Measurements from ENCODE around the gene HDC. TPM values are rescaled to one million over a fixed set of nuclear protein-coding genes. Genes with fewer than 3 reads are reported as not detected.

HDC gene
- polyA plus RNA-seq, 1 of the 3 experiments (the other 2 are of a cell fraction) = not detected

GRCh38 chr15:50238255-50238654 lies 27.3 kb downstream of the HDC start:
- no peaks in the 10 kb centered on the region for H3F3A ChIP-seq (replicated peaks; ENCODE audit: insufficient read depth)
- H3K4me2 ChIP-seq = no peak overlapping the region
- ChIA-PET POLR2A (no interaction called here), CTCF (no interaction called here)
- no peaks in the 10 kb centered on the region for H3K9me3 ChIP-seq
- H3K36me3 ChIP-seq (replicated peaks in 1 of 2; ENCODE audit: control insufficient read depth in 1 of 2, insufficient read depth in 2 of 2, low read length in 1 of 2) = no peaks in the 10 kb centered on the region
- no peaks in the 10 kb centered on the region for H3K27me3 ChIP-seq (ENCODE audit: insufficient read depth)
- H3K4me1 ChIP-seq (ENCODE audit: control insufficient read depth in 1 of 2, insufficient read depth in 2 of 2, low read depth in 1 of 2, low read length in 1 of 2) = no peaks in the 10 kb centered on the region
- no peaks in the 10 kb centered on the region for H4K20me1 ChIP-seq (ENCODE audit: insufficient read depth)
- H3K9me2 ChIP-seq = no peaks in the 10 kb centered on the region
- H3K79me2 ChIP-seq (ENCODE audit: insufficient read depth) = no peaks in the 10 kb centered on the region
- H3K4me3 ChIP-seq (ENCODE audit: low read depth in 2 of 2, low read length in 1 of 2) = no peak overlapping the region
- WGBS (ENCODE audit: low lambda C conversion rate) = 67% methylated on average over 2 of the region's 2 CpGs
- no peak overlapping the region for H3K27ac ChIP-seq (ENCODE audit: low read depth in 2 of 2, low read length in 1 of 2)
- no peak for DNase-seq
- H2AFZ ChIP-seq (ENCODE audit: low read depth) = no peak overlapping the region
- TF ChIP-seq EZH2phosphoT487 (IDR thresholded peaks at IDR 0.05; ENCODE audit: borderline replicate concordance, low read depth) (no peak), NFIC (IDR thresholded peaks at IDR 0.05; ENCODE audit: borderline replicate concordance) (no peak), MXI1 (IDR thresholded peaks at IDR 0.05; ENCODE audit: low read depth, low read length) (no peak), EP300 (IDR thresholded peaks at IDR 0.05; ENCODE audit: borderline replicate concordance in 1 of 2, low read depth in 1 of 2, low read length in 1 of 2) (no peak), CTCF (IDR thresholded peaks at IDR 0.05) (no peak), SIN3A (IDR thresholded peaks at IDR 0.05; ENCODE audit: borderline replicate concordance, low read depth, low read length) (no peak), IRF3 (IDR thresholded peaks at IDR 0.05; ENCODE audit: low read depth, low read length) (no peak), TAF1 (IDR thresholded peaks at IDR 0.05; ENCODE audit: borderline replicate concordance, low read depth, low read length) (no peak), YY1 (IDR thresholded peaks at IDR 0.05; ENCODE audit: low read depth) (no peak), POLR2AphosphoS5 (IDR thresholded peaks at IDR 0.05; ENCODE audit: low read depth, low read length) (no peak), FOXM1 (IDR thresholded peaks at IDR 0.05; ENCODE audit: low read depth) (no peak), MEF2A (IDR thresholded peaks at IDR 0.05; ENCODE audit: borderline replicate concordance, low read depth) (no peak)
- no peak overlapping the region for H3K9ac ChIP-seq

GRCh38 chr15:50236433-50236832 lies 29.1 kb downstream of the HDC start:
- H3K27ac ChIP-seq (ENCODE audit: low read depth in 2 of 2, low read length in 1 of 2) = no peak overlapping the region
- CTCF ChIA-PET = no interaction called here
- no peaks in the 10 kb centered on the region for H4K20me1 ChIP-seq (ENCODE audit: insufficient read depth)
- no peak overlapping the region for H2AFZ ChIP-seq (ENCODE audit: low read depth)
- H3K36me3 ChIP-seq (replicated peaks in 1 of 2; ENCODE audit: control insufficient read depth in 1 of 2, insufficient read depth in 2 of 2, low read length in 1 of 2) = no peaks in the 10 kb centered on the region
- H3K9me2 ChIP-seq = no peaks in the 10 kb centered on the region
- TF ChIP-seq USF1 (IDR thresholded peaks at IDR 0.05; ENCODE audit: borderline replicate concordance, low read depth) (no peak), RCOR1 (IDR thresholded peaks at IDR 0.05; ENCODE audit: low read length) (no peak), MXI1 (IDR thresholded peaks at IDR 0.05; ENCODE audit: low read depth, low read length) (no peak), RXRA (IDR thresholded peaks at IDR 0.05; ENCODE audit: borderline replicate concordance, low read depth) (no peak), EP300 (IDR thresholded peaks at IDR 0.05; ENCODE audit: borderline replicate concordance in 1 of 2, low read depth in 1 of 2, low read length in 1 of 2) (no peak), SIN3A (IDR thresholded peaks at IDR 0.05; ENCODE audit: borderline replicate concordance, low read depth, low read length) (no peak), ZBTB33 (IDR thresholded peaks at IDR 0.05; ENCODE audit: borderline replicate concordance, low read depth) (no peak), GATA2 (CRISPR knock-in tag; IDR thresholded peaks at IDR 0.05) (no peak), POLR2AphosphoS5 (IDR thresholded peaks at IDR 0.05; ENCODE audit: low read depth, low read length) (no peak), MEF2A (IDR thresholded peaks at IDR 0.05; ENCODE audit: borderline replicate concordance, low read depth) (no peak), TAF1 (IDR thresholded peaks at IDR 0.05; ENCODE audit: borderline replicate concordance, low read depth, low read length) (no peak), FOXM1 (IDR thresholded peaks at IDR 0.05; ENCODE audit: low read depth) (no peak), ELF1 (IDR thresholded peaks at IDR 0.05) (no peak)
- H3K4me1 ChIP-seq (ENCODE audit: control insufficient read depth in 1 of 2, insufficient read depth in 2 of 2, low read depth in 1 of 2, low read length in 1 of 2) = no peaks in the 10 kb centered on the region
- no peak overlapping the region for H3K4me3 ChIP-seq (ENCODE audit: low read depth in 2 of 2, low read length in 1 of 2)
- H3F3A ChIP-seq (replicated peaks; ENCODE audit: insufficient read depth) = no peaks in the 10 kb centered on the region
- H3K27me3 ChIP-seq (ENCODE audit: insufficient read depth) = no peaks in the 10 kb centered on the region
- DNase-seq = no peak
- H3K9me3 ChIP-seq = no peaks in the 10 kb centered on the region
- H3K4me2 ChIP-seq = no peak overlapping the region
- H3K79me2 ChIP-seq (ENCODE audit: insufficient read depth) = no peaks in the 10 kb centered on the region
- no peak overlapping the region for H3K9ac ChIP-seq
- POLR2A ChIA-PET = no interaction called here
- WGBS (ENCODE audit: low lambda C conversion rate) = 84% methylated on average over 7 of the region's 9 CpGs

All from SK-N-SH (cell line).